ENCODE data around the gene RIC8B.

- TF ChIP-seq CTCF (IDR thresholded peaks at IDR 0.05; ENCODE audit: low read length) (no peak), EZH2 (optimal IDR thresholded peaks at IDR 0.05; ENCODE audit: low read depth, low read length) (no peak)
Observed at GRCh38 chr12:106767954-106768822, 6.3 kb upstream of the RIC8B start.

All from MM.1S (cell line).